HEK293 (cell line): Measurements from ENCODE around the gene UGT1A6.

Experiments used
- CTCF ChIA-PET: fragments of 350-600 bp; formaldehyde crosslinking; extraction: SDS; loops from one replicate; lab custom pipeline; 2021; ENCODE audit warnings: antibody characterized with exemption; lab: Yijun Ruan, JAX
- POLR2A ChIA-PET: fragments of 300-600 bp; formaldehyde crosslinking; extraction: SDS; loops from one replicate; lab custom pipeline; 2020; ENCODE audit warnings: antibody characterized with exemption, inconsistent platforms; lab: Yijun Ruan, JAX
- H3K27ac ChIP-seq: fragments of 200-500 bp; sonication (Bioruptor generic); 2 replicates; pipeline ENCODE4 v1.5.1; 2014; ENCODE audit warnings: low read depth, low read length, control low read depth, inconsistent platforms; ENCODE audit errors: extremely low read depth
- H3K36me3 ChIP-seq, 2 experiments: fragments of 200-500 bp in 1 of 2; sonication (Bioruptor generic) in 1 of 2; 1 replicate in 1 of 2; 2 replicates in 1 of 2; pipeline ENCODE4 v1.5.1; 2014 to 2017; ENCODE audit warnings: inconsistent platforms in 2 of 2, low read length in 2 of 2; ENCODE audit not compliant: control insufficient read depth in 2 of 2, insufficient read depth in 1 of 2
- H3K4me1 ChIP-seq: fragments of 200-500 bp; sonication (Bioruptor generic); 2 replicates; pipeline ENCODE4 v1.5.1; 2014; ENCODE audit warnings: mild to moderate bottlenecking, low read length, inconsistent platforms; ENCODE audit not compliant: control insufficient read depth, insufficient read depth
- H3K4me3 ChIP-seq: 2 replicates; pipeline ENCODE4 v1.5.1; 2011; ENCODE audit warnings: low read depth, mild to moderate bottlenecking, control low read depth, low read length, moderate library complexity
- H3K9me3 ChIP-seq: fragments of 200-500 bp; sonication (Bioruptor generic); 2 replicates; pipeline ENCODE4 v1.5.1; 2014; ENCODE audit warnings: low read depth, low read length, inconsistent platforms; ENCODE audit not compliant: control insufficient read depth, insufficient read depth
- ATF2 ChIP-seq: fragments of 450-650 bp; formaldehyde crosslinking; IDR thresholded peaks from 2 replicates; pipeline ENCODE4 v1.5.1; 2016; ENCODE audit warnings: missing biosample characterization, missing genetic modification characterization, low read depth
- GLI2 ChIP-seq: fragments of 450-650 bp; formaldehyde crosslinking; IDR thresholded peaks from 2 replicates; pipeline ENCODE4; 2017; ENCODE audit warnings: missing biosample characterization, missing genetic modification characterization, low read depth, borderline replicate concordance
- YY2 ChIP-seq: fragments of 450-650 bp; formaldehyde crosslinking; IDR thresholded peaks from 2 replicates; pipeline ENCODE4 v1.5.1; 2016; ENCODE audit warnings: missing biosample characterization, missing genetic modification characterization
- ZBTB26 ChIP-seq: fragments of 450-650 bp; formaldehyde crosslinking; optimal IDR thresholded peaks from 2 replicates; pipeline ENCODE3; 2016; ENCODE audit warnings: missing biosample characterization, mild to moderate bottlenecking, missing genetic modification characterization
- ZBTB8A ChIP-seq: fragments of 450-650 bp; formaldehyde crosslinking; IDR thresholded peaks from 2 replicates; pipeline ENCODE4 v1.5.1; 2016; ENCODE audit warnings: missing biosample characterization, missing genetic modification characterization
- ZNF174 ChIP-seq: fragments of 450-650 bp; formaldehyde crosslinking; IDR thresholded peaks from 2 replicates; pipeline ENCODE4 v1.5.0; 2017; ENCODE audit warnings: missing biosample characterization, mild to moderate bottlenecking, missing genetic modification characterization
- ZNF266 ChIP-seq: fragments of 450-650 bp; formaldehyde crosslinking; IDR thresholded peaks from 2 replicates; pipeline ENCODE4 v1.5.1; 2016; ENCODE audit warnings: missing biosample characterization, missing genetic modification characterization, low read depth
- ZNF354C ChIP-seq: fragments of 450-650 bp; formaldehyde crosslinking; IDR thresholded peaks from 2 replicates; pipeline ENCODE4 v1.5.1; 2016; ENCODE audit warnings: missing biosample characterization, missing genetic modification characterization, low read depth, borderline replicate concordance
- ZNF391 ChIP-seq: fragments of 450-650 bp; formaldehyde crosslinking; IDR thresholded peaks from 2 replicates; pipeline ENCODE4 v1.5.1; 2016; ENCODE audit warnings: low read depth, missing biosample characterization, missing genetic modification characterization, borderline replicate concordance
- ZNF416 ChIP-seq: fragments of 450-650 bp; formaldehyde crosslinking; IDR thresholded peaks from 2 replicates; pipeline ENCODE4 v1.5.1; 2016; ENCODE audit warnings: missing biosample characterization, missing genetic modification characterization
- ZNF48 ChIP-seq: fragments of 450-650 bp; formaldehyde crosslinking; IDR thresholded peaks from 2 replicates; pipeline ENCODE4 v1.5.1; 2016; ENCODE audit warnings: missing biosample characterization, missing genetic modification characterization
- ZNF571 ChIP-seq: fragments of 450-650 bp; formaldehyde crosslinking; IDR thresholded peaks from 2 replicates; pipeline ENCODE4 v1.5.0; 2017; ENCODE audit warnings: missing biosample characterization, missing genetic modification characterization
- ZNF585B ChIP-seq: fragments of 450-650 bp; formaldehyde crosslinking; IDR thresholded peaks from 2 replicates; pipeline ENCODE4 v1.5.1; 2016; ENCODE audit warnings: missing biosample characterization, missing genetic modification characterization
- ZNF658 ChIP-seq: fragments of 450-650 bp; formaldehyde crosslinking; IDR thresholded peaks from 2 replicates; pipeline ENCODE4; 2016; ENCODE audit warnings: missing biosample characterization, missing genetic modification characterization
- ZNF670 ChIP-seq: fragments of 450-650 bp; formaldehyde crosslinking; IDR thresholded peaks from 2 replicates; pipeline ENCODE4 v1.5.1; 2016; ENCODE audit warnings: missing biosample characterization, missing genetic modification characterization, low read depth
- ZNF791 ChIP-seq: fragments of 450-650 bp; formaldehyde crosslinking; IDR thresholded peaks from 2 replicates; pipeline ENCODE4 v1.5.1; 2016; ENCODE audit warnings: missing biosample characterization, missing genetic modification characterization
- TF ChIP-seq, protein P1 (sequence below): fragments of 450-650 bp; formaldehyde crosslinking; IDR thresholded peaks from 2 replicates; pipeline ENCODE4 v1.5.1; 2016; ENCODE audit warnings: missing biosample characterization, missing genetic modification characterization
- TF ChIP-seq, protein P2 (sequence below): fragments of 450-650 bp; formaldehyde crosslinking; conservative IDR thresholded peaks from 2 replicates; pipeline ENCODE4 v1.5.1; 2016; ENCODE audit warnings: low read depth, missing biosample characterization, missing genetic modification characterization
- TF ChIP-seq, protein P3 (sequence below): fragments of 450-650 bp; formaldehyde crosslinking; IDR thresholded peaks from 2 replicates; pipeline ENCODE4 v1.5.1; 2016; ENCODE audit warnings: missing biosample characterization, missing genetic modification characterization

The UGT1A6 gene

DNA sequence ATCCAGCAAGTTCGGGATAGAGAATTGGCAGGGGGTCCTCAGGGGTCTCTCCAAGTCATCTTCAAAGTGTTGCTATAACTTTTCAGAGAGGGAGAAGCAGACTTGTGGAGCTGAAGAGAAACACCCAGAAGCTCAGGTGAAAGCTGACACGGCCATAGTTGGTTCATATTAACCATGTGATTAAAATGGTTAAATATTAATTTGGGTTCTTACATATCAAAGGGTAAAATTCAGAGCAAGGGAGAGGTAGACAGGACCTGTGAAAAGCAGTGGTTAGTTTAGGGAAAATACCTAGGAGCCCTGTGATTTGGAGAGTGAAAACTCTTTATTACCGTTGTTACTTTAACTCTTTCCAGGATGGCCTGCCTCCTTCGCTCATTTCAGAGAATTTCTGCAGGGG, at the start of gene UGT1A6:
Gene UGT1A6, plus strand, starts transcription at position 243 of the 400 bp plus-strand sequence. Its CDS starts 115 bp downstream, at position 358.
- no peak for TF ChIP-seq ZBTB26
- TF ChIP-seq, protein P1, sequence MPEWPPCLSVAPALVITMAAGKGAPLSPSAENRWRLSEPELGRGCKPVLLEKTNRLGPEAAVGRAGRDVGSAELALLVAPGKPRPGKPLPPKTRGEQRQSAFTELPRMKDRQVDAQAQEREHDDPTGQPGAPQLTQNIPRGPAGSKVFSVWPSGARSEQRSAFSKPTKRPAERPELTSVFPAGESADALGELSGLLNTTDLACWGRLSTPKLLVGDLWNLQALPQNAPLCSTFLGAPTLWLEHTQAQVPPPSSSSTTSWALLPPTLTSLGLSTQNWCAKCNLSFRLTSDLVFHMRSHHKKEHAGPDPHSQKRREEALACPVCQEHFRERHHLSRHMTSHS (tag by site-specific recombination) = no peak
- no peak for TF ChIP-seq ZNF571 (tag by site-specific recombination)
- no peak for TF ChIP-seq ZNF791
- TF ChIP-seq, protein P2, sequence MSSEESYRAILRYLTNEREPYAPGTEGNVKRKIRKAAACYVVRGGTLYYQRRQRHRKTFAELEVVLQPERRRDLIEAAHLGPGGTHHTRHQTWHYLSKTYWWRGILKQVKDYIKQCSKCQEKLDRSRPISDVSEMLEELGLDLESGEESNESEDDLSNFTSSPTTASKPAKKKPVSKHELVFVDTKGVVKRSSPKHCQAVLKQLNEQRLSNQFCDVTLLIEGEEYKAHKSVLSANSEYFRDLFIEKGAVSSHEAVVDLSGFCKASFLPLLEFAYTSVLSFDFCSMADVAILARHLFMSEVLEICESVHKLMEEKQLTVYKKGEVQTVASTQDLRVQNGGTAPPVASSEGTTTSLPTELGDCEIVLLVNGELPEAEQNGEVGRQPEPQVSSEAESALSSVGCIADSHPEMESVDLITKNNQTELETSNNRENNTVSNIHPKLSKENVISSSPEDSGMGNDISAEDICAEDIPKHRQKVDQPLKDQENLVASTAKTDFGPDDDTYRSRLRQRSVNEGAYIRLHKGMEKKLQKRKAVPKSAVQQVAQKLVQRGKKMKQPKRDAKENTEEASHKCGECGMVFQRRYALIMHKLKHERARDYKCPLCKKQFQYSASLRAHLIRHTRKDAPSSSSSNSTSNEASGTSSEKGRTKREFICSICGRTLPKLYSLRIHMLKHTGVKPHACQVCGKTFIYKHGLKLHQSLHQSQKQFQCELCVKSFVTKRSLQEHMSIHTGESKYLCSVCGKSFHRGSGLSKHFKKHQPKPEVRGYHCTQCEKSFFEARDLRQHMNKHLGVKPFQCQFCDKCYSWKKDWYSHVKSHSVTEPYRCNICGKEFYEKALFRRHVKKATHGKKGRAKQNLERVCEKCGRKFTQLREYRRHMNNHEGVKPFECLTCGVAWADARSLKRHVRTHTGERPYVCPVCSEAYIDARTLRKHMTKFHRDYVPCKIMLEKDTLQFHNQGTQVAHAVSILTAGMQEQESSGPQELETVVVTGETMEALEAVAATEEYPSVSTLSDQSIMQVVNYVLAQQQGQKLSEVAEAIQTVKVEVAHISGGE = no peak
- TF ChIP-seq ZNF174 (tag by site-specific recombination) = no peak
- TF ChIP-seq, all 188 proteins: peak for 0
- H3K4me3 ChIP-seq = no peak within 1 kb of the TSS
- H3K4me1 ChIP-seq = no peaks in the 10 kb centered on the region
- no peaks in the 10 kb centered on the region for H3K9me3 ChIP-seq
- POLR2A ChIA-PET = no interaction called here
- CTCF ChIA-PET = no interaction called here
- H3K36me3 ChIP-seq = no peaks in the 10 kb centered on the region
- H3K27ac ChIP-seq = no peak within 1 kb of the TSS

DNA sequence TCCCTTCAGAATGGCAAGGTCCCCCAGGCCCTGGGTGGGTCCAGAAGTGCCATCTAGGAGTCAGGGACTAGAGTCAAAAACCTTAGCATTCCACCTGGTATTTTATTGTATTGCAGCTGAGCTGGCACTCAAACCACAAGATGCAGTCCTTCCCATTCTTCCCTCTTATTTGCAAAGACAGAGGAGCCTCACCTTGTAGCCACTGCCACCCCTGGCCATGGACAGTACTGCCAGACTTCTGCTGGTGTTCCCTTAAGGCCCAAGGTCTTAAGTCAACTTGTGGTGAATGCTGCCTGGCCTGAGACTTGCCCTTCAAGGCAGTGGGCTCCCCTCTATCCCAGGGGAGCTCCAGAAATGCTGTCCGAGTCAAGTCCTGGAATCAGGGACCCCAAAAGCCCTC, 49.6 kb upstream of the UGT1A6 start:
- ChIA-PET CTCF (interaction anchor here (1.4 kb wide), 1 partner anchor 68 kb away, joined by 3 read pairs; no protein-coding TSS in a partner anchor), POLR2A (no interaction called here)
- H3K36me3 ChIP-seq = no peaks in the 10 kb centered on the region
- TF ChIP-seq ZNF48 (tag by site-specific recombination) = no peak
- TF ChIP-seq ZNF658 (tag by site-specific recombination) = no peak
- TF ChIP-seq ZBTB8A (tag by site-specific recombination) = no peak
- no peak for TF ChIP-seq ZNF585B (tag by site-specific recombination)
- no peak for TF ChIP-seq ATF2 (tag by site-specific recombination)
- TF ChIP-seq YY2 = no peak
- TF ChIP-seq ZNF354C = no peak
- no peak for TF ChIP-seq GLI2 (tag by site-specific recombination)
- no peak for TF ChIP-seq ZNF416
- TF ChIP-seq ZNF266 (tag by site-specific recombination) = no peak
- no peak for TF ChIP-seq ZNF670 (tag by site-specific recombination)
- no peak for TF ChIP-seq ZNF391 (tag by site-specific recombination)
- TF ChIP-seq, protein P3, sequence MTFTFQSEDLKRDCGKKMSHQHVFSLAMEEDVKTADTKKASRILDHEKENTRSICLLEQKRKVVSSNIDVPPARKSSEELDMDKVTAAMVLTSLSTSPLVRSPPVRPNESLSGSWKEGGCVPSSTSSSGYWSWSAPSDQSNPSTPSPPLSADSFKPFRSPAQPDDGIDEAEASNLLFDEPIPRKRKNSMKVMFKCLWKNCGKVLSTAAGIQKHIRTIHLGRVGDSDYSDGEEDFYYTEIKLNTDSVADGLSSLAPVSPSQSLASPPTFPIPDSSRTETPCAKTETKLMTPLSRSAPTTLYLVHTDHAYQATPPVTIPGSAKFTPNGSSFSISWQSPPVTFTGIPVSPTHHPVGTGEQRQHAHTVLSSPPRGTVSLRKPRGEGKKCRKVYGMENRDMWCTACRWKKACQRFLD (tag by site-specific recombination) = no peak
- no peak overlapping the region for H3K27ac ChIP-seq
- no peak overlapping the region for H3K4me3 ChIP-seq
- H3K4me1 ChIP-seq = no peaks in the 10 kb centered on the region
- no peaks in the 10 kb centered on the region for H3K9me3 ChIP-seq
